MG63 (cell line): ENCODE measurements around the gene ZDHHC18. TPM values are rescaled to one million over a fixed set of nuclear protein-coding genes. Genes with fewer than 3 reads are reported as not detected.
"Not testable (repeated sequence)": the region's sequence is repeated elsewhere in the genome, so short reads cannot be mapped to it uniquely, and the experiment has no call there.

Experiments used
- DNase-seq: peaks from one replicate; pipeline ENCODE4 v3.0.0-alpha.2; 2020
- H3K27me3 ChIP-seq: fragments of 250-450 bp; sonication (Bioruptor Pico); 2 replicates; pipeline ENCODE4 v1.5.1; 2020; ENCODE audit warnings: mild to moderate bottlenecking, moderate library complexity
- H3K36me3 ChIP-seq: fragments of 250-450 bp; sonication (Bioruptor Pico); 2 replicates; pipeline ENCODE4 v1.5.1; 2020; ENCODE audit warnings: mild to moderate bottlenecking, moderate library complexity
- H3K4me3 ChIP-seq: fragments of 250-450 bp; sonication (Bioruptor Pico); 2 replicates; pipeline ENCODE4 v1.5.1; 2020; ENCODE audit warnings: mild to moderate bottlenecking, moderate library complexity
- H3K9me3 ChIP-seq: fragments of 250-450 bp; sonication (Bioruptor Pico); 2 replicates; pipeline ENCODE4 v1.5.1; 2020; ENCODE audit warnings: mild to moderate bottlenecking, moderate library complexity
- total RNA-seq: library from RNA; depleted of rRNA; stranded (reverse); fragments of >200 nt; shearing (Covaris generic); gene quantifications from 2 replicates; pipeline ENCODE4 v1.2.3, GENCODE V29; 2014; ENCODE audit warnings: low replicate concordance

Gene ZDHHC18
- total RNA-seq, 1 experiment from 2014 or later = 12.7 TPM

DNA sequence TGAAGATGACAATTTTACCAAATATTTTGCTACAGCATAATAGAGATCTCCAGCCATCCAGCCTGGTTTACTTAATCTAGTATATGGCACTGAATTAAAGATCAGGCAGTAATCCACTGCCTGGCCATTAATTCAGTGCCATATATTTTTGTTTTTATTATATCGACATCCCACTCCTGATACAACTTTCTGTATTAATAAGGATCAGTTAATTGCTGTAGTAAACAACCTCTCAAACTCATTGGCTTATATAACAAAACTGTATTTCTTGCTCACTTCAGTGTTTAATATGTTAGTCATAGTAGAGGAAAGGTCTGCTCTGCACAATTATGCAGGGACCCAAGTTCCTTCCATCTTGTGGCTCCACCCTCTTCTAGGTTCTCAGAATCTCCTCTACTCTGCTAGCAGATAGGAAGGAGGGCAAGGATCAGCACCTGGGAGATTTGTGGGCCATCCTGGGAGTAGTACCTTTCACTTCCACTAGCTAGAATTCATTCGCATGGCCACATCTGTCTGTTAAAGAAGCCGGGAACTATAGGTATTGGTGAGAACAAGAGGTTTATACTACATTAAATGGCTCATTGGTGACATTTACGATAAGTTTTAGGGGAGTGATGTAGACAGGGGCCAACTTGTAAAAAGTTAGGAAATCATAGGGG is 3.6 kb upstream of the ZDHHC18 start:
- H3K27me3 ChIP-seq = no peaks in the 10 kb centered on the region
- H3K9me3 ChIP-seq = no peaks in the 10 kb centered on the region
- DNase-seq = no peak
- no peaks in the 10 kb centered on the region for H3K36me3 ChIP-seq
- no peak overlapping the region for H3K4me3 ChIP-seq

DNA sequence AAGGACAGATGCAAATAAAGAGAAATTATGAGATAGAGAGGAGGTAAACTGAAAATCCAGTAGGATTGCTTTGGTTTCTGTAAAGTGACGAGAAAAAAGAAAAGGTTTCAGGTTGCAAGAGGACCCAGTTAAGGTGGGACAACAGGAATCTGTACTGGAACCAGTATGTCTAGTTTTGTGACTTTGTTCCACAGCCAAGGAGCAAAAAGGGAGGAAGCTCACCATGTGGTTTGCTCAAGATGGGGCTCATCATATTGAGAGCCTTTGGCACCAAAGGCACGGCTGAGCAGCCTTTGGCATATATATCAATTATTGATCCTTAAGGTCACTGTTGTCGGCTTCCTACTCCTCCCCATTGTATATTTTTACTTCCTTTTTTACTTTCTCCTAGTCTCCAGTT is 1.8 kb upstream of the ZDHHC18 start:
- Histone ChIP-seq H3K9me3 (no peaks in the 10 kb centered on the region), H3K36me3 (peaks cover 2% of the 10 kb centered on the region; the same call in 1 of the 2 replicates), H3K4me3 (no peak overlapping the region), H3K27me3 (no peaks in the 10 kb centered on the region)
- no peak for DNase-seq

DNA sequence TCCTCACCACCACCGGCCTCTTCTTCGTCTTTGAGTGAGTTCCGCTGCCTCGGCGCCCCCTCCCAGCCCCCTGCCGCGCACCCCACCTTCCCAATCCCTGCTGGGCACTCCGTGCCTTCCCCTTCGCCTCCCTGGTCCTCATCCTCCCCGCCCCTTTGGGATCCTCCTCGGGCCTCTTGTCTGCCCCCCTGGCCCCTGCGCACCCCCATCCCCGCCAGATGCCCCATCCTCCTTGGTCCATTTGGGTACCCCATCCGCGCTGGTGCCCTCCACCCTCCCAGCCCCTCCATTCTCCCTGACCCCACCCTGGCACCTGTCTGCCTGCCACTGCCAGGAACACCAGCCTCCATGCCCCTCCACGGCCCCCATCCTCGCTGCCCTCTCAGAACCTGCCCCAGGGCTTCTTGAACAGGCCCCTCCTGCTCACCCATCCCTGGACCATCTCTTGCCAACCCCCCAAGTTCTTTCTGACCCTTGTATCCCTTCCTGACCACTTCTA is 667 bp downstream of the ZDHHC18 start:
- DNase-seq = no peak
- no peaks in the 10 kb centered on the region for H3K9me3 ChIP-seq
- peak overlapping the region; percentile 61 for H3K4me3 ChIP-seq
- no peaks in the 10 kb centered on the region for H3K27me3 ChIP-seq
- H3K36me3 ChIP-seq = peaks cover 11% of the 10 kb centered on the region

DNA sequence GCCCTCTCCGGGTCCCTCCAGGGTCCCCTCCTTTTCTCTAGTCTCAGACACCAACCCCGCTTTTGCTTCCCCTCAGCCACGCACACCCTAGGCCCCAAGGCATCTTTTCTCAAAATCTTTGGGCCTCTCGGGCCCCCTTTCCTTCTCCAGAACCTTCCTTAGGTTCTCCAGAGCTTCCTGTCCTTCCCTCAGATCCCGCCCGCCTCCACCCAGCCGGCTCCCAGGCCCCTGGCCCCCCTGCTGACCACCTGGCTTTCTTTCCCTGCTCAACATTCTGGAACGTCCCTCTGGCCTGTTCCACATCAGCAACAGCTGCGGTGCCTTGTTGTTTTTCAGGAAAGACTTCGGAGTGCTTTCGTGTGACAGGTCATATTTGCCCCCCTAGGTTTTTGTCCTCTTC is 1.2 kb downstream of the ZDHHC18 start:
- Histone ChIP-seq H3K27me3 (no peaks in the 10 kb centered on the region), H3K36me3 (peaks cover 16% of the 10 kb centered on the region), H3K9me3 (no peaks in the 10 kb centered on the region), H3K4me3 (peak overlapping the region; percentile 61)
- DNase-seq = no peak

DNA sequence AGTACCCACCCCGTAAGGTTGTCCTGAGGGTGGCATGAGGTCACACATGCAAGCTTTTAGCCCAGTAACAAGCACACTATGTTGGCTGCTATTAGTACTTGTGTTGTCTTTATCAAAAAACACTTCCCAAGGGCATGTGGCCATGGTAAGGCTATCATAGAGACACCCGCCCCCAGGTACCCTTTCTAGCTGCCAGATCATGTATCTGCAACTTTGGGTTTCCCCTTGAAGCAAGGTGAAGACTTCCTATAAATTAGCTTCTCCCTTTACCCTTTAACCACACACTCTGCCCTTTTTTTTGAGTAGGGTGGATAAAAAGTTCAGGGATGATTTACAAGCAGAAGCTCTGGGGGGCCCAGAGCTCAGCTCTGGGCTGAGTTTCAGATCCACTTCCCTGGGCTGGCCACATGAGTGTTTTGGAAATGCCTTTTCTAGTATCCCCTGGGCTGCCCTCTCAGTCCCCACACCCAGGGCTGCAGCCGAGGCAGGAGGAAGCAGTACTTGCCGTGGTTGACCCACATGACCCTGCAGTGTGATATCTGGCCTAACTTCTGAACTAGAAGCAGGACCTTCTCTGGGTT is 2.0 kb downstream of the ZDHHC18 start:
- H3K27me3 ChIP-seq = no peaks in the 10 kb centered on the region
- H3K4me3 ChIP-seq = no peak overlapping the region
- no peak for DNase-seq
- peaks cover 22% of the 10 kb centered on the region for H3K36me3 ChIP-seq
- no peaks in the 10 kb centered on the region for H3K9me3 ChIP-seq

DNA sequence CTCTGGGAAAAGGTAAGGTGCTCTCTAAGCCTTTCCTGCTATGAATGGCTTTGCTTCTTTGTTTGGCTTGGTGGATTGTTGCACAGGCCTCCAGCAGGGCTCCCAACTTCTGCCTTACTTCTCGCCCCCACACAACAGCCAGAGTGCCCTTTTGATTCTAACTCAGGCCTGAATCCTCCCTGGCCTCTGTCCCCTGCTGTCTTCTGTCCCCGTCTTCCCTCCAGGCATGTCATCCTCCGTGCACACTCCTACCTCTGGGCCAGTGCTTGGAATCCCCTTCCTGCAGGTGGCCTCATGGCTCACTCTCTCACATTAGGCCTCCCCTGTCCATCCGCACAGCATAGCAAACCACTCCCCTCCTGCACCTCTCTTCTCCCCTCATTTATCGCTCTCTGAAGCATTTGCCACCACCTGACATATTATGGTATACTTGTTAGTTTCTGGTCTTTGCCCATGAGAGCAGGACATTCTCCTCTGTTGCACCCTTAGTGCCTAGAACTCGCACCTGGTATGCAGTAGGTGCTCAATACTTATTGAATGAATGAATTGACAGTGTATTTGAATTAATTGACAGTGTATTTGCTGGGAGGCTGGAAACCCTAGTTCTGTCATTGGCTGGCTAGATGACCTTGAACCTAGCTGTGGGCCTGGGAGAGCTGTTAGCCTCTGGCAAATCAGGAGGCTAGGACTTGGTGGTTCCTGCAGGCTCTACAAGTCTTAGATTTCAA is 2.9 kb downstream of the ZDHHC18 start:
- Histone ChIP-seq H3K36me3 (peaks cover 22% of the 10 kb centered on the region), H3K9me3 (no peaks in the 10 kb centered on the region), H3K4me3 (no peak overlapping the region), H3K27me3 (no peaks in the 10 kb centered on the region)
- DNase-seq = no peak

DNA sequence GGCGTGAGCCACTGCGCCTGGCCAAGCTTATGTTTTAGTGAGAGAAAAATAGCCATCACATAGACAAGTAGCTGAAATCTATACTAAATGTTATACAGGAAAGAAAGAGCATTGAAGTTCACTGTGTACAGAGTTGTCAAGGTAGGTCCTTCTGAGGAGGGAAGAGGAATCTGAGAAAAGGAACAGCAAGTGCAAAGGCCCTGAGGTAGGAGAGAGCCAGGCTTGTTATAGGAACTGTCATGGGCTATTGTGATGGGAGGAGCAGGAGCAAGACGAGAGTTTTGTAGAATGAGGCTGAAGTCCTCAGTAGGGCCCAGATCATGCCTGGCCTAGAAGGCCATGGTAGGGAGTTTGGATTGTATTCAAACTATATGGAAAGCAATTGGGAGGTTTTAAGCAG is 4.6 kb downstream of the ZDHHC18 start:
- H3K4me3 ChIP-seq = no peak overlapping the region
- DNase-seq = no peak
- H3K9me3 ChIP-seq = no peaks in the 10 kb centered on the region
- peaks cover 22% of the 10 kb centered on the region for H3K36me3 ChIP-seq
- H3K27me3 ChIP-seq = no peaks in the 10 kb centered on the region

DNA sequence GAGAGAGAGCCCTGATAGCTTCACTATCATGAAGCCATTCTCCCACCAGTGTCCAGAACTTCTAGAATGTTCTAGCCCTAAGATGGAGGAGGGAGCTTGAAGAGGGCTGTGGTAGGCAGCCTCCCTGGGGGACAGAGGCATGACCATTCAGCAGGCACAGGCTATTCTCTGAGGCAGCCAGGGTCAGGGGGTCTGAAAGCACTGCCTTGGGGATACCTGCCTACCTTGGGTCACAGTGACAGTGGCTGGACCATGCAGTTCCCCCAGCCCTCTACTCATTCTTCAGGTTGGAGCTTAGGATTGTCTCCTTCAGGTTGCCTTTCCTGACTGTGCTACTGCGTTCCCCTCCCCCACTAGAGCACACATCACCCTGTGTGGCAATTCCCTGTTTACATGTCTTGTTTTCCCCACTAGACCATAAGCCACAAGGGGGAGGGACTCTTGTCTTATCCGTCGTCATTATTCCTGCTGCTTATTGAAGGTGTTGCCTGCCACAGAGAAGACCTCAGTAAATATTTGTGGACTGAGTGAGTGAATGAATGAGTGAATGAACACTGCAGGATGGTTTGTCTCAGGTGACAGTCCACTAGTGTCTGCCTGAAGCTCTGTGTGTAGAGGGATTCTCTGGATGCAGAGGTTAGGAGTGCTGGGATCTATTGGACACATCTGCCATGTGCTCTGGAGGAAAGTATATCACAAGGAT is 5.2 kb downstream of the ZDHHC18 start:
- DNase-seq = no peak
- Histone ChIP-seq H3K9me3 (no peaks in the 10 kb centered on the region), H3K27me3 (no peaks in the 10 kb centered on the region), H3K36me3 (peaks cover 22% of the 10 kb centered on the region), H3K4me3 (no peak overlapping the region)

DNA sequence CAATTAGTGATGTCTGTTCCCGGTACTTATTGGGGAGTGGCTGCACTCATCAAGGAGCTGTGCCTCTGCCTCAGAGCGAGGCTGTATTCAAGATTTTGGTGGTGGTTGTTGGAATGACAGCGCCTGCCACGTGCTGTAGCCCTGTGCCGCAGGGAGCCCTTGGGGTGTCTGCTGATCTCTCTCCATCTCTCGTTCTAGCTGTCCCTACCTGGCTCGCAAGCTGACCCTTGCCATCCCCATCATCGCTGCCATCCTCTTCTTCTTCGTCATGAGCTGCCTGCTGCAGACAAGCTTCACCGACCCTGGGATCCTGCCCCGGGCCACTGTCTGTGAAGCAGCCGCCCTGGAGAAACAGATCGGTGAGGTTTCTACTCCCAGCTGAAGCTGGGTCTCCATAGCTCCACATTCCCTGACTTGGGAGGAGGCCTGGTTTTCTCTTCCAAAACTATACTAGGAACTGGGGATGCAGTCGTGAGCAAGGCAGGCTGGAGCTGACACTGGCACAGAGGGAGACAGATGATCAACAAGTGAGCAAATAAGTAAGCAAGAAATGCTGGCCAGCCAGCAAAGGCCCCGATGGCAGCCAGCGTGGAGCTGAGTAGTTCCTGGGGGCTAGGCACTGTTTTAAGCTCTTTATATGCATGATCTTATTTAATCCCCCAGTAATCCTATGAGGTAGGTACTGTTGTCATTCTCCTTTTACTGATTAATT is 5.9 kb downstream of the ZDHHC18 start:
- no peak for DNase-seq
- no peak overlapping the region for H3K4me3 ChIP-seq
- no peaks in the 10 kb centered on the region for H3K27me3 ChIP-seq
- peaks cover 22% of the 10 kb centered on the region for H3K36me3 ChIP-seq
- no peaks in the 10 kb centered on the region for H3K9me3 ChIP-seq

DNA sequence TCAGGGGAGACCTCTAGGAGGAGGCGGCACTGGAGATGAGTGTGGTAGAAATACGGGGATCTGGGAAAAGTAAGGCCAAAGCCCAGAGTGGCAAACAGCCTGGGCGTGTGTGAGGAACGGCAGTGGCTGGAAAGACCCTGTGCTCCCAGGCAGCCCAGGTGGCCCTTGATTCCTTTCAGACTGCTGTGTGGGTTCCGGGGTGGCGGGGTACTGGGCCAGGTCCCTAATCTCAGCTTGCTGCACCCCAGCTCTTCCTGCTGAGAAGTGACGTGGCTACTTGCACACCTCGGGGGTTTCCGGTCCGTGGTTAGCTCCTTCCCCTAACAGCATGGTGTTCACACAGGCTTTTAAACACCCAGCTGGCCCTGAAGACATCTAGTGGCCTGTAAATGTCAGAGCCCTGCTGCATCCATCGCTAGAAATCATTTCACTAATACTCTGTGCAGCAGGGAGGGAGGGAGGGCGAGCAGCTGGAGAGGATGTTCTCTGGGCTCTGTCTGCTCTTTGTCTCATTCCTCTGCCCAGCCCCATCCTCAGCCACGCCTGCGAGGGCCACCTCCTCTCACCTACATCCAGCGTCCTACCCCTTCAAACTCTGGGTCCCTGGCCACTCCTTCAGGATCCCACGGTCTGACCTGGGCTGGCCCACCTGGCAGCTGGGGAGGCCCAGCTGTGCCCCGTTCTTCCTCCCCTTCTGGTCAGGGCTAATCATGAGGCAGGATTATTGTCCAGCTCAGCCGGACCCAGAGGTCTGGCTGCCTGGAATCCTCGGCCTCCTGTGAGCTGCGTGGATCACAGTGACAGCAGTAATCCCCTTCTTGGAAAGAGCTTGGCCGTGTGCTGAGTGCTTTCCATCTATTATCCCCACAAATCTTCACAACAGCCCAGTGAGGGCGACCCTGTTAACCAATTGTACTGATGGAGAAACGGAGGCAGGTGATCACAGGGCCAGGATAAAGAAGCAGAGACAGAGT is 7.2 kb downstream of the ZDHHC18 start:
- Histone ChIP-seq H3K27me3 (no peaks in the 10 kb centered on the region), H3K36me3 (peaks cover 22% of the 10 kb centered on the region), H3K4me3 (no peak overlapping the region), H3K9me3 (no peaks in the 10 kb centered on the region)
- no peak for DNase-seq

DNA sequence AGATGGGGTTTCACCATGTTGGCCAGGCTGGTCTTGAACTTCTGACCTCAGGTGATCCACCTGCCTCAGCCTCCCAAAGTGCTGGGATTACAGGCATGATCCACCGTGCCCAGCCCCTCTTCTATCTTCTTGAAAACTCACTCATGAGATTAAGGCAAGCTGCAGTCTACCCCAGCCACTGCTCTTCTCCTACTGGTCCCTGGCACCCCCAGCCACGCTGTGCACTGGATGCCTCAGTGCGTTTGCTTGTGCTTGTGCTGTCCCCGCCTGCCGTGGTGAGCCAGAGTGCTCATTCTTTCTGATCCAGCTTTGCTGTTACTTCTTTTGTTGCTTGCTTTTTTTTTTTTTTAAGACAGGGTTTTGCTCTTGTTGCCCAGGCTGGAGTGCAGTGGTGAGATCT is 11.2 kb downstream of the ZDHHC18 start:
- not testable (repeated sequence) for H3K4me3 ChIP-seq, H3K27me3 ChIP-seq, H3K36me3 ChIP-seq, H3K9me3 ChIP-seq, DNase-seq

DNA sequence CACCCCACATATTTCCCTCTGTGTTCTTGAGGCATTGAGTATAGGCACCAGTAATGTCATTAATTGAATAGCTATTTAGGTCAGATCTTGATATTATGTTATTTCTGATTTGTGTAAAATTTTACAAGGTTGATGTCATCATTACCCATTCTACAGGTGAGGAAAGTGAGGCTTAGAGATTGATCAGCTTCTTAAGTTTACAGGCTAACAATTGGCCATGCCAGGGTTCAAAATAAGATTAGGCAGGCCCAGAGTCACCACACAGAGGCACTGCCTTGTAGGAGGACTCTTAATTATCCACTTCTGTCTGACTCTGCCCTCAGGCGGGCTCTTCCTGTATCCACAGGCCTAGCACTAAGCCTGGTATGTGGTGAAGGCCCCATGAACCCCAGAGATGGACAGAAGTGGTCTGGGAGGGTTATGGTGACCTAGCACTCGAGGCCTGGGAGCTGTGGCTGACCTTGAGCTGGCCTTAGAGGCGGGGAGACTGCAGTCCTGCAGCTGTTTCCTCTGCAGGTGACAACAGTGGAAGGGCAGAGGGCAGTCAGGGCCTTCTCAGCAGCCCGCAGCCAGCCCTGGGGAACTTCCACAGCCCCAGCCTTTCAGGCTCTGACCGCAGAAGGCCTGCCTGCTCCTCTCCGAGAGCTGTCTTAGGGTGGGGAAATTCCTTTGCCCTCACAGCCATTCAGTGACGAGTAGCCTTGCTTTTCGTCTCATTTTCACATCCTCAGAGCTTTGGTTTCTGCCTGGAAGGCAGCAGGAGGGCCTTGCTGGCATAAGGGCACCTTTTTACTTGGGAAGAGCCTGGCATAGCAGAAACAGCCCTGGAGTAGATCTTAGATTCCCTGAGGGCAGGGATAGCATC is 12.2 kb downstream of the ZDHHC18 start:
- H3K36me3 ChIP-seq = no peaks in the 10 kb centered on the region; the same call in 1 of the 2 replicates
- H3K27me3 ChIP-seq = no peaks in the 10 kb centered on the region
- H3K9me3 ChIP-seq = no peaks in the 10 kb centered on the region
- DNase-seq = no peak
- H3K4me3 ChIP-seq = no peak overlapping the region

DNA sequence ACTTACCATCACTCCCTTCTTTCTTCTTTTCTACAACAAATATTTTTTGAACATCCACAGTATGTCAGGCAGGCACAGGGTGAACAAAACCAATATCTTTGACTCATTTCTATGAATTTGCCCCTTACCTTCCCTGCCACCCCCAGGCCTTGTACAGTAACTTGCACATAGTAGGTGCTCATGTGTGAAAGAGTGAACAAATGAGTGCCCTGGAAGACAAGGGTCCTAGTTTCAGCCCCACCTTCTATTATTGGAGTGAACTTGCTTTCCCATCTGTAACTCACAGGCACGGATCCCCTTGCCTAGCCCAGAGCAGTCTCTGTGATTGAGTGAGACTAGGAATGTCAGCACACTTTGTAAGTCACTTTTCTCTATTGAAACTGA is 12.8 kb downstream of the ZDHHC18 start:
- H3K4me3 ChIP-seq = no peak overlapping the region
- no peaks in the 10 kb centered on the region for H3K9me3 ChIP-seq
- H3K36me3 ChIP-seq = no peaks in the 10 kb centered on the region; the same call in 1 of the 2 replicates
- DNase-seq = no peak
- H3K27me3 ChIP-seq = no peaks in the 10 kb centered on the region

DNA sequence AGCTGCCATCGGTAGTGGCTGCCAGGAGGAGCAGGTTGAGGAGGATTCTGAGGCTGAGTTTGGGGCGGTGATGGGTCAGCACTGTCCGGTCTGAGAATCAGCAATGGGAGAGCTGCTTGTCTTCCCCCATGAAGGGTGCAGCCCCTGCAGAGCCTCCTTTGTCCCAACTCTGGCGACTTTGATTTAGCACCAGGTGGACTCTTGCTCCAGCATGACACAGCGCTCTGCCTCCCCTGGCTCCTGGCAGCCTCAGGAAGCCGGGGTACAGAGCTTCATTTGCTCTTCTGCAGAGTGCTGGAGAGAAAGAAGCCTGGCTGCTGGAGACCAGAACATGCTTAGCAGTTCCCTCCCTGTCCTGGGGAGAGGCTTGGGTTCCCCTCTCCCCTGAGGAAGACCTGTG is 13.3 kb downstream of the ZDHHC18 start:
- DNase-seq = no peak
- no peaks in the 10 kb centered on the region for H3K9me3 ChIP-seq
- H3K27me3 ChIP-seq = no peaks in the 10 kb centered on the region
- no peaks in the 10 kb centered on the region; the same call in 1 of the 2 replicates for H3K36me3 ChIP-seq
- no peak overlapping the region for H3K4me3 ChIP-seq
